Thoracic aorta (tissue), 2 donors: Measurements from ENCODE around the gene NPNT. TPM values are rescaled to one million over a fixed set of nuclear protein-coding genes. Genes with fewer than 3 reads are reported as not detected.

Experiments used
- ATAC-seq: fragments of 150-250 bp; one replicate; pipeline ENCODE4 v1.8.0; 2017; ENCODE audit warnings: low read depth; ENCODE audit not compliant: insufficient number of reproducible peaks, low FRiP score
- DNase-seq: peaks from one replicate; pipeline ENCODE4 v3.0.0-alpha.2; 2020; ENCODE audit warnings: low spot score
- H3K27ac ChIP-seq, 2 donors: fragments of 200-600 bp; sonication (generic); 1 replicate in 1 of 2; 2 replicates in 1 of 2; pipeline ENCODE4 v1.5.1; 2016; ENCODE audit warnings: mild to moderate bottlenecking in 2 of 2, moderate library complexity in 2 of 2
- H3K27me3 ChIP-seq: fragments of 200-600 bp; sonication (generic); replicated peaks from 2 replicates; pipeline ENCODE4 v1.6.0; 2016; ENCODE audit warnings: mild to moderate bottlenecking; ENCODE audit not compliant: insufficient read depth
- H3K36me3 ChIP-seq: fragments of 200-600 bp; sonication (generic); one replicate; pipeline ENCODE4 v1.5.1; 2016
- H3K4me1 ChIP-seq, 2 donors: fragments of 200-600 bp; sonication (generic); 1 replicate in 1 of 2; 2 replicates in 1 of 2; pipeline versions ENCODE4 v1.5.1 to v1.6.0; 2016; ENCODE audit warnings: low read depth in 2 of 2, mild to moderate bottlenecking in 1 of 2; ENCODE audit not compliant: control insufficient read depth in 1 of 2
- H3K4me3 ChIP-seq: fragments of 200-600 bp; sonication (generic); 2 replicates; pipeline ENCODE4 v1.5.1; 2016; ENCODE audit warnings: mild to moderate bottlenecking
- H3K9me3 ChIP-seq: fragments of 200-600 bp; sonication (generic); 2 replicates; pipeline ENCODE4 v1.5.1; 2016
- CTCF ChIP-seq: fragments of 200-600 bp; sonication (generic); IDR thresholded peaks from one replicate; pipeline ENCODE4 v1.5.1; 2019; ENCODE audit warnings: antibody characterized with exemption
- total RNA-seq, 2 donors: library from RNA; depleted of rRNA; stranded (reverse); fragments of >200 nt; gene quantifications; one replicate each; pipeline versions ENCODE4 v1.1.0 to v1.2.3, GENCODE V29; 2016

Gene NPNT
- total RNA-seq, 2 donors from 2014 or later, result 167 to 240 TPM

- H3K27me3 ChIP-seq, result no peaks in the 10 kb centered on the region
- H3K9me3 ChIP-seq, result no peaks in the 10 kb centered on the region
- no peak for TF ChIP-seq CTCF
- no peaks in the 10 kb centered on the region for H3K36me3 ChIP-seq
- H3K4me1 ChIP-seq, result peaks cover 0 to 28% of the 10 kb centered on the region in 2 donors
- H3K4me3 ChIP-seq, result no peak overlapping the region
- ATAC-seq, result peak; percentile 69
- peak overlapping the region; percentile 21 to 64 for H3K27ac ChIP-seq
- peak; percentile 41 for DNase-seq
Measured at GRCh38 chr4:105990933-105991332, 95.7 kb downstream of the NPNT start.

- DNase-seq (no peak), ATAC-seq (no peak)
- Histone ChIP-seq H3K27me3 (no peaks in the 10 kb centered on the region), H3K4me1 (peaks cover 0 to 28% of the 10 kb centered on the region in 2 donors), H3K27ac (peak overlapping the region; percentile 18 to 64), H3K36me3 (no peaks in the 10 kb centered on the region), H3K9me3 (no peaks in the 10 kb centered on the region), H3K4me3 (no peak overlapping the region)
- no peak for TF ChIP-seq CTCF
Measured at GRCh38 chr4:105991726-105992125, 96.5 kb downstream of the NPNT start.

GRCh38 chr4:105992641-105993305 lies 97.5 kb downstream of the NPNT start:
- no peaks in the 10 kb centered on the region for H3K9me3 ChIP-seq
- no peaks in the 10 kb centered on the region for H3K36me3 ChIP-seq
- no peak for TF ChIP-seq CTCF
- H3K4me3 ChIP-seq, result no peak overlapping the region
- H3K27me3 ChIP-seq, result no peaks in the 10 kb centered on the region
- H3K27ac ChIP-seq, result no peak overlapping the region
- ATAC-seq (no peak), DNase-seq (no peak)
- peaks cover 0 to 28% of the 10 kb centered on the region in 2 donors for H3K4me1 ChIP-seq

GRCh38 chr4:105994061-105994460 lies 98.8 kb downstream of the NPNT start:
- no peaks in the 10 kb centered on the region for H3K27me3 ChIP-seq
- H3K9me3 ChIP-seq, result no peaks in the 10 kb centered on the region
- TF ChIP-seq CTCF, result no peak
- peaks cover 0 to 25% of the 10 kb centered on the region in 2 donors for H3K4me1 ChIP-seq
- ATAC-seq (no peak), DNase-seq (no peak)
- H3K36me3 ChIP-seq, result no peaks in the 10 kb centered on the region
- H3K27ac ChIP-seq, result no peak overlapping the region
- H3K4me3 ChIP-seq, result no peak overlapping the region

GRCh38 chr4:105994841-105995501 lies 99.7 kb downstream of the NPNT start:
- Histone ChIP-seq H3K4me3 (no peak overlapping the region), H3K36me3 (no peaks in the 10 kb centered on the region), H3K4me1 (peaks cover 0 to 15% of the 10 kb centered on the region in 2 donors), H3K27me3 (no peaks in the 10 kb centered on the region), H3K9me3 (no peaks in the 10 kb centered on the region), H3K27ac (no peak overlapping the region)
- DNase-seq (no peak), ATAC-seq (no peak)
- TF ChIP-seq CTCF, result no peak
